Thyroid gland (tissue), 4 donors: ENCODE measurements around the gene FBXL13.

Source experiments
- POLR2A ChIP-seq, 2 donors: fragments of 450-650 bp; IDR thresholded peaks; one replicate each; pipeline ENCODE4 v1.6.1; 2017; ENCODE audit warnings: antibody characterized with exemption in 2 of 2, mild to moderate bottlenecking in 2 of 2, moderate library complexity in 1 of 2
- TF ChIP-seq, protein P1 (sequence below), 6 experiments: fragments of 200-600 bp in 3 of 6; fragments of 450-650 bp in 3 of 6; sonication (generic) in 3 of 6; IDR thresholded peaks; one replicate each; pipeline ENCODE4 v1.5.1; 2016 to 2019; ENCODE audit warnings: antibody characterized with exemption in 6 of 6, mild to moderate bottlenecking in 2 of 6, inconsistent platforms in 1 of 6, moderate library complexity in 1 of 6

DNA sequence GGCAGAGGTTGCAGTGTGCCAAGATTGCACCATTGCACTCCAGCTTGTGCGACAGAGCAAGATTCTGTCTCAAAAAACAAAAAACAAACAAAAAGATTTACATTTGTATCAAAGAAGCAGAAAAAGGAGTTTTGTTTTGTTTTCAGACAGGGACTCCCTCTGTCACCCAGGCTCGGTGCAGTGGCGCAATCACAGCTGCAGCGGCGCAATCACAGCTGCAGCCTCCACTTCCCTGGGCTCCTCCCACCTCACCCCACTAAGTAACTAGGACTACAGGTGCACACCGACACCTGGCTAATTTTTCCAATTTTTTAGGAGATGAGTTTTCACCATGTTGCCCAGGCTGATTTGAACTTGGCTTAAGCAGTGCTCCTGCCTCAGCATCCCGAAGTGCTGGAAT, 2.2 kb upstream of the FBXL13 start:
- TF ChIP-seq POLR2A (IDR thresholded peaks at IDR 0.05) = no peak
- TF ChIP-seq, protein P1, sequence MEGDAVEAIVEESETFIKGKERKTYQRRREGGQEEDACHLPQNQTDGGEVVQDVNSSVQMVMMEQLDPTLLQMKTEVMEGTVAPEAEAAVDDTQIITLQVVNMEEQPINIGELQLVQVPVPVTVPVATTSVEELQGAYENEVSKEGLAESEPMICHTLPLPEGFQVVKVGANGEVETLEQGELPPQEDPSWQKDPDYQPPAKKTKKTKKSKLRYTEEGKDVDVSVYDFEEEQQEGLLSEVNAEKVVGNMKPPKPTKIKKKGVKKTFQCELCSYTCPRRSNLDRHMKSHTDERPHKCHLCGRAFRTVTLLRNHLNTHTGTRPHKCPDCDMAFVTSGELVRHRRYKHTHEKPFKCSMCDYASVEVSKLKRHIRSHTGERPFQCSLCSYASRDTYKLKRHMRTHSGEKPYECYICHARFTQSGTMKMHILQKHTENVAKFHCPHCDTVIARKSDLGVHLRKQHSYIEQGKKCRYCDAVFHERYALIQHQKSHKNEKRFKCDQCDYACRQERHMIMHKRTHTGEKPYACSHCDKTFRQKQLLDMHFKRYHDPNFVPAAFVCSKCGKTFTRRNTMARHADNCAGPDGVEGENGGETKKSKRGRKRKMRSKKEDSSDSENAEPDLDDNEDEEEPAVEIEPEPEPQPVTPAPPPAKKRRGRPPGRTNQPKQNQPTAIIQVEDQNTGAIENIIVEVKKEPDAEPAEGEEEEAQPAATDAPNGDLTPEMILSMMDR (IDR thresholded peaks at IDR 0.05) = no peak
